H1 (cell line): Measurements from ENCODE around the gene RAVER2. TPM values are rescaled to one million over a fixed set of nuclear protein-coding genes. Genes with fewer than 3 reads are reported as not detected.

ENCODE experiments used
- CTCF ChIA-PET: fragments of 300-600 bp; sonication (Branson Sonifier 250); formaldehyde crosslinking; loops from one replicate; lab custom pipeline; 2021; ENCODE audit not compliant: partially characterized antibody; lab: Charles Lee
- POLR2A ChIA-PET: fragments of 300-600 bp; sonication (Branson Sonifier 250); formaldehyde crosslinking; loops from one replicate; lab custom pipeline; 2021; ENCODE audit warnings: inconsistent platforms; ENCODE audit not compliant: partially characterized antibody; lab: Charles Lee
- DNase-seq, 2 experiments: peaks; one replicate each; pipeline versions ENCODE4 v3.0.0 to v3.0.0-alpha.2; 2010 to 2022; ENCODE audit warnings: low spot score in 2 of 2, low read depth in 1 of 2, mixed read lengths in 1 of 2
- FAIRE-seq: peaks from 2 replicates; lab custom pipeline; 2011; peaks lifted over from hg19 to GRCh38; lab: Jason Lieb, UNC
- H2AFZ ChIP-seq: 2 replicates; pipeline ENCODE4 v1.8.1; 2012; ENCODE audit warnings: low read length, inconsistent platforms
- H2AK5ac ChIP-seq: 2 replicates; pipeline ENCODE4 v1.6.1; 2013; ENCODE audit warnings: low read depth, low read length
- H2BK120ac ChIP-seq: replicated peaks from 2 replicates; pipeline ENCODE3; 2013; ENCODE audit warnings: low read depth, low read length, inconsistent platforms
- H2BK12ac ChIP-seq: 2 replicates; pipeline ENCODE4 v1.6.1; 2013; ENCODE audit warnings: low read depth, low read length
- H2BK15ac ChIP-seq: 2 replicates; pipeline ENCODE4 v1.6.1; 2013; ENCODE audit warnings: low read length
- H2BK20ac ChIP-seq: 2 replicates; pipeline ENCODE4 v1.6.1; 2013; ENCODE audit warnings: low read length
- H2BK5ac ChIP-seq: 2 replicates; pipeline ENCODE4 v1.6.1; 2013; ENCODE audit warnings: low read depth, low read length
- H3K14ac ChIP-seq: 2 replicates; pipeline ENCODE4 v1.6.1; 2013; ENCODE audit warnings: inconsistent platforms; ENCODE audit not compliant: insufficient read length
- H3K18ac ChIP-seq: 2 replicates; pipeline ENCODE4 v1.6.1; 2013; ENCODE audit warnings: low read length; ENCODE audit errors: extremely low read depth
- H3K23ac ChIP-seq: 2 replicates; pipeline ENCODE4 v1.6.1; 2013; ENCODE audit warnings: inconsistent platforms; ENCODE audit not compliant: insufficient read length
- H3K23me2 ChIP-seq: 2 replicates; pipeline ENCODE4 v1.6.1; 2013; ENCODE audit warnings: low read depth, low read length
- H3K27ac ChIP-seq: 2 replicates; pipeline ENCODE4 v1.6.1; 2011; ENCODE audit warnings: low read depth, low read length, inconsistent platforms
- H3K27me3 ChIP-seq, 4 experiments: replicated peaks in 1 of 4; 1 replicate in 1 of 4; 2 replicates in 3 of 4; pipeline versions ENCODE4 v1.6.1 to v1.8.1; 2011 to 2013; ENCODE audit warnings: low read length in 3 of 4, mild to moderate bottlenecking in 3 of 4, inconsistent platforms in 2 of 4, mixed read lengths in 2 of 4, moderate library complexity in 1 of 4; ENCODE audit not compliant: control insufficient read depth in 3 of 4, insufficient read depth in 3 of 4; ENCODE audit errors: extremely low read depth in 1 of 4
- H3K36me3 ChIP-seq, 4 experiments: 2 replicates each; pipeline versions ENCODE4 v1.6.1 to v1.8.1; 2011 to 2013; ENCODE audit warnings: mild to moderate bottlenecking in 4 of 4, low read length in 3 of 4, moderate library complexity in 2 of 4, control low read depth in 1 of 4, inconsistent platforms in 1 of 4; ENCODE audit not compliant: insufficient read depth in 4 of 4, control insufficient read depth in 2 of 4
- H3K4ac ChIP-seq: replicated peaks from 2 replicates; pipeline ENCODE3; 2013; ENCODE audit warnings: low read length, low read depth, mixed read lengths, inconsistent platforms; ENCODE audit not compliant: insufficient read length
- H3K4me1 ChIP-seq, 4 experiments: replicated peaks in 1 of 4; 1 replicate in 1 of 4; 2 replicates in 3 of 4; pipeline versions ENCODE4 v1.6.1 to v1.8.1; 2011 to 2013; ENCODE audit warnings: low read length in 3 of 4, inconsistent platforms in 2 of 4, mixed read lengths in 1 of 4; ENCODE audit not compliant: insufficient read depth in 4 of 4, control insufficient read depth in 3 of 4
- H3K4me2 ChIP-seq, 2 experiments: 2 replicates each; pipeline versions ENCODE4 v1.6.1 to v1.8.1; 2011 to 2013; ENCODE audit warnings: low read depth in 2 of 2, low read length in 2 of 2, control low read depth in 1 of 2, inconsistent platforms in 1 of 2, mild to moderate bottlenecking in 1 of 2; ENCODE audit not compliant: insufficient read depth in 1 of 2
- H3K4me3 ChIP-seq, 4 experiments: fragments of 200-600, 300-600 bp in 1 of 4; sonication (generic), shearing (Covaris generic), sonication (Bioruptor Twin) in 1 of 4; 2 replicates each; pipeline versions ENCODE4 v1.5.1 to v1.8.1; 2011 to 2016; ENCODE audit warnings: low read length in 4 of 4, low read depth in 3 of 4, control low read depth in 2 of 4, inconsistent platforms in 2 of 4, mild to moderate bottlenecking in 2 of 4, mixed read lengths in 1 of 4, moderate library complexity in 1 of 4; ENCODE audit not compliant: insufficient read depth in 2 of 4; ENCODE audit errors: extremely low read depth in 1 of 4
- H3K56ac ChIP-seq: replicated peaks from 2 replicates; pipeline ENCODE3; 2013; ENCODE audit warnings: low read depth, mild to moderate bottlenecking, mixed read lengths, low read length, inconsistent platforms; ENCODE audit not compliant: insufficient read length
- H3K79me1 ChIP-seq: 2 replicates; pipeline ENCODE4 v1.6.1; 2013; ENCODE audit warnings: low read depth, low read length, control low read depth
- H3K79me2 ChIP-seq, 2 experiments: 2 replicates each; pipeline versions ENCODE4 v1.6.1 to v1.8.1; 2012 to 2013; ENCODE audit warnings: low read length in 2 of 2, mild to moderate bottlenecking in 2 of 2, inconsistent platforms in 1 of 2; ENCODE audit not compliant: insufficient read depth in 2 of 2, control insufficient read depth in 1 of 2
- H3K9ac ChIP-seq, 4 experiments: replicated peaks in 1 of 4; 1 replicate in 1 of 4; 2 replicates in 3 of 4; pipeline versions ENCODE4 v1.6.1 to v1.8.1; 2011 to 2013; ENCODE audit warnings: low read depth in 3 of 4, low read length in 3 of 4, control low read depth in 2 of 4, mild to moderate bottlenecking in 2 of 4, moderate library complexity in 2 of 4, inconsistent platforms in 1 of 4; ENCODE audit errors: extremely low read depth in 1 of 4
- H3K9me3 ChIP-seq, 2 experiments: 2 replicates each; pipeline versions ENCODE4 v1.6.1 to v1.8.1; 2012 to 2013; ENCODE audit warnings: mild to moderate bottlenecking in 2 of 2, moderate library complexity in 2 of 2, control low read depth in 1 of 2, inconsistent platforms in 1 of 2, low read depth in 1 of 2, low read length in 1 of 2, mixed read lengths in 1 of 2; ENCODE audit not compliant: insufficient read depth in 2 of 2
- H4K20me1 ChIP-seq, 2 experiments: replicated peaks in 1 of 2; 2 replicates each; pipeline versions ENCODE3 to v1.8.1; 2011 to 2013; ENCODE audit warnings: inconsistent platforms in 2 of 2, low read length in 2 of 2, mild to moderate bottlenecking in 1 of 2; ENCODE audit not compliant: insufficient read depth in 2 of 2, control insufficient read depth in 1 of 2
- H4K5ac ChIP-seq: 2 replicates; pipeline ENCODE4 v1.6.1; 2013; ENCODE audit warnings: low read length, low read depth, mixed read lengths, inconsistent platforms; ENCODE audit not compliant: insufficient read length
- H4K8ac ChIP-seq: 2 replicates; pipeline ENCODE4 v1.8.0; 2013; ENCODE audit warnings: mild to moderate bottlenecking, moderate library complexity, low read length, inconsistent platforms; ENCODE audit not compliant: insufficient read depth; ENCODE audit errors: extremely low read depth
- H4K91ac ChIP-seq: replicated peaks from 2 replicates; pipeline ENCODE3; 2013; ENCODE audit warnings: low read length, mixed read lengths, inconsistent platforms; ENCODE audit not compliant: insufficient read length
- ATF2 ChIP-seq: IDR thresholded peaks from 2 replicates; pipeline ENCODE4 v1.6.1; 2012; ENCODE audit warnings: low read length, inconsistent platforms
- BRCA1 ChIP-seq: IDR thresholded peaks from 2 replicates; pipeline ENCODE4 v1.6.1; 2012; ENCODE audit warnings: low read depth, low read length, improper control_type of control experiment
- JUN ChIP-seq: IDR thresholded peaks from 2 replicates; pipeline ENCODE4 v1.6.1; 2011; ENCODE audit warnings: low read depth, mild to moderate bottlenecking, improper control_type of control experiment, low read length
- JUND ChIP-seq: IDR thresholded peaks from 2 replicates; pipeline ENCODE4 v1.6.1; 2011; ENCODE audit warnings: mild to moderate bottlenecking, improper control_type of control experiment, low read length
- MAX ChIP-seq: IDR thresholded peaks from 2 replicates; pipeline ENCODE4 v1.6.1; 2012; ENCODE audit warnings: inconsistent platforms
- NRF1 ChIP-seq: IDR thresholded peaks from 2 replicates; pipeline ENCODE4 v1.6.1; 2011; ENCODE audit warnings: mild to moderate bottlenecking, low read depth, low read length, improper control_type of control experiment
- POU5F1 ChIP-seq: IDR thresholded peaks from 2 replicates; pipeline ENCODE4 v1.6.1; 2011; ENCODE audit warnings: low read depth, mild to moderate bottlenecking, low read length, moderate library complexity
- SIX5 ChIP-seq: IDR thresholded peaks from 2 replicates; pipeline ENCODE4 v1.6.1; 2011; ENCODE audit warnings: mild to moderate bottlenecking, low read depth, low read length
- SUZ12 ChIP-seq: fragments of 200-600 bp; sonication (generic); IDR thresholded peaks from 2 replicates; pipeline ENCODE4 v1.6.1; 2012; ENCODE audit warnings: mild to moderate bottlenecking, inconsistent platforms, low read length, moderate library complexity, mixed read lengths
- WGBS, 2 experiments: shearing (Covaris generic) in 1 of 2; methylation state at CpG; one replicate each; pipeline versions ENCODE4 v1.1.6 to v1.1.7; 2013 to 2015; ENCODE audit warnings: low lambda C conversion rate in 2 of 2, mixed read lengths in 2 of 2, inconsistent platforms in 1 of 2, low coverage in 1 of 2, missing lambda C conversion rate in 1 of 2; ENCODE audit not compliant: insufficient replicate concordance in 2 of 2, insufficient coverage in 1 of 2, insufficient read length in 1 of 2; ENCODE audit errors: extremely low coverage in 1 of 2, missing lambda C conversion rate in 1 of 2; 5-methylcytosine and 5-hydroxymethylcytosine counted together
- polyA plus RNA-seq, 7 experiments: library from polyadenylated mRNA; depleted of rRNA in 3 of 7; stranded (reverse) in 5 of 7; unstranded in 2 of 7; fragments of >200 nt in 5 of 7; fragments of 200-250 nt in 2 of 7; gene quantifications; 1 replicate in 5 of 7; 2 replicates in 1 of 7; 4 replicates in 1 of 7; pipeline versions ENCODE4 v1.2.1 to v1.2.3, GENCODE V29; 2011 to 2013; ENCODE audit warnings: missing spikeins in 2 of 7, mixed read lengths in 2 of 7
- total RNA-seq: library from RNA; stranded (reverse); fragmentation: NEBNext Ultra II Directional; extraction: Animal tissue kit (Norgen Biotek cat#: 25700); gene quantifications from 2 replicates; pipeline ENCODE4 v1.2.1, GENCODE V29; 2021

RAVER2 gene
- total and polyA plus RNA-seq, 2 of the 8 experiments (the other 6 are each of a cell fraction or from before 2014, with no cell fraction given) = 10.5 to 19.5 TPM

- FAIRE-seq = no peak
- no peak for TF ChIP-seq JUND
- no peak for TF ChIP-seq POU5F1
- TF ChIP-seq JUN = no peak
- no peak for TF ChIP-seq MAX
- TF ChIP-seq SUZ12 = no peak
- no peak for TF ChIP-seq NRF1
- TF ChIP-seq ATF2 = no peak
- TF ChIP-seq BRCA1 = no peak
- TF ChIP-seq SIX5 = no peak
Measured at GRCh38 chr1:64743954-64744491, 852 bp upstream of the RAVER2 start.

More at GRCh38 chr1:64743954-64744491, 852 bp upstream of the RAVER2 start:
- H4K20me1 ChIP-seq = peaks cover 0 to 5% of the 10 kb centered on the region in 2 experiments
- no peak overlapping the region for H3K18ac ChIP-seq
- H3K4me2 ChIP-seq = peak overlapping the region; percentile 65 to 77
- no peak overlapping the region for H4K91ac ChIP-seq
- H2AK5ac ChIP-seq = no peak overlapping the region
- H3K23ac ChIP-seq = no peak overlapping the region
- ChIA-PET CTCF (interaction anchor here (0.8 to 1.5 kb wide), 3 partner anchors 20 to 79 kb away, joined by 3 to 6 read pairs (median 4); no protein-coding TSS in a partner anchor), POLR2A (interaction anchor here (0.9 to 1.1 kb wide), 4 partner anchors 28 to 271 kb away, joined by 3 read pairs; no protein-coding TSS in a partner anchor)
- H3K79me1 ChIP-seq = no peaks in the 10 kb centered on the region
- peaks cover 7% of the 10 kb centered on the region; the same call in 1 of the 2 replicates for H3K23me2 ChIP-seq
- no peak for DNase-seq
- H3K9me3 ChIP-seq = no peaks in the 10 kb centered on the region
- peak overlapping the region; percentile 80 for H2AFZ ChIP-seq
- no peak overlapping the region for H2BK20ac ChIP-seq
- WGBS, 2 experiments = 35% methylated on average over 4 of the region's 4 CpGs; no CpG with 5 or more reads in 1 of the 2 experiments
- no peak overlapping the region for H2BK15ac ChIP-seq
- H3K36me3 ChIP-seq = no peaks in the 10 kb centered on the region
- peaks cover 0 to 26% of the 10 kb centered on the region in 2 experiments; a peak in 3 of 4 replicates for H3K79me2 ChIP-seq
- H2BK120ac ChIP-seq = no peak overlapping the region
- H3K9ac ChIP-seq = peak overlapping the region in 1 of 4 experiments; percentile 37; a peak in 1 of 7 replicates
- H3K27ac ChIP-seq = no peak overlapping the region
- no peak overlapping the region for H3K4ac ChIP-seq
- H3K4me3 ChIP-seq = peak overlapping the region; percentile 69 to 83 (median 80); a peak in 7 of 8 replicates
- H3K56ac ChIP-seq = no peak overlapping the region
- 0 out of 2 replicates have a peak overlapping the region, but pooled peaks have one; percentile 35 for H2BK5ac ChIP-seq
- no peak overlapping the region for H4K8ac ChIP-seq
- H3K4me1 ChIP-seq = peaks cover 0 to 6% (median 2%) of the 10 kb centered on the region in 4 experiments; a peak in 3 of 7 replicates
- peaks cover 0 to 3% (median 0%) of the 10 kb centered on the region in 4 experiments; a peak in 1 of 7 replicates for H3K27me3 ChIP-seq
- no peak overlapping the region for H2BK12ac ChIP-seq
- no peak overlapping the region for H4K5ac ChIP-seq
- H3K14ac ChIP-seq = no peak overlapping the region
